H1 (cell line): Measurements from ENCODE around the gene AHRR. TPM values are rescaled to one million over a fixed set of nuclear protein-coding genes. Genes with fewer than 3 reads are reported as not detected.

Source experiments
- CTCF ChIA-PET: fragments of 300-600 bp; sonication (Branson Sonifier 250); formaldehyde crosslinking; loops from one replicate; lab custom pipeline; 2021; ENCODE audit not compliant: partially characterized antibody; lab: Charles Lee
- POLR2A ChIA-PET: fragments of 300-600 bp; sonication (Branson Sonifier 250); formaldehyde crosslinking; loops from one replicate; lab custom pipeline; 2021; ENCODE audit warnings: inconsistent platforms; ENCODE audit not compliant: partially characterized antibody; lab: Charles Lee
- DNase-seq, 2 experiments: peaks; one replicate each; pipeline versions ENCODE4 v3.0.0 to v3.0.0-alpha.2; 2010 to 2022; ENCODE audit warnings: low spot score in 2 of 2, low read depth in 1 of 2, mixed read lengths in 1 of 2
- FAIRE-seq: peaks from 2 replicates; lab custom pipeline; 2011; peaks lifted over from hg19 to GRCh38; lab: Jason Lieb, UNC
- H2AFZ ChIP-seq: 2 replicates; pipeline ENCODE4 v1.8.1; 2012; ENCODE audit warnings: low read length, inconsistent platforms
- H2AK5ac ChIP-seq: 2 replicates; pipeline ENCODE4 v1.6.1; 2013; ENCODE audit warnings: low read depth, low read length
- H2BK120ac ChIP-seq: replicated peaks from 2 replicates; pipeline ENCODE3; 2013; ENCODE audit warnings: low read depth, low read length, inconsistent platforms
- H2BK12ac ChIP-seq: 2 replicates; pipeline ENCODE4 v1.6.1; 2013; ENCODE audit warnings: low read depth, low read length
- H2BK15ac ChIP-seq: 2 replicates; pipeline ENCODE4 v1.6.1; 2013; ENCODE audit warnings: low read length
- H2BK20ac ChIP-seq: 2 replicates; pipeline ENCODE4 v1.6.1; 2013; ENCODE audit warnings: low read length
- H2BK5ac ChIP-seq: 2 replicates; pipeline ENCODE4 v1.6.1; 2013; ENCODE audit warnings: low read depth, low read length
- H3K14ac ChIP-seq: 2 replicates; pipeline ENCODE4 v1.6.1; 2013; ENCODE audit warnings: inconsistent platforms; ENCODE audit not compliant: insufficient read length
- H3K18ac ChIP-seq: 2 replicates; pipeline ENCODE4 v1.6.1; 2013; ENCODE audit warnings: low read length; ENCODE audit errors: extremely low read depth
- H3K23ac ChIP-seq: 2 replicates; pipeline ENCODE4 v1.6.1; 2013; ENCODE audit warnings: inconsistent platforms; ENCODE audit not compliant: insufficient read length
- H3K23me2 ChIP-seq: 2 replicates; pipeline ENCODE4 v1.6.1; 2013; ENCODE audit warnings: low read depth, low read length
- H3K27ac ChIP-seq: 2 replicates; pipeline ENCODE4 v1.6.1; 2011; ENCODE audit warnings: low read depth, low read length, inconsistent platforms
- H3K27me3 ChIP-seq, 4 experiments: replicated peaks in 1 of 4; 1 replicate in 1 of 4; 2 replicates in 3 of 4; pipeline versions ENCODE4 v1.6.1 to v1.8.1; 2011 to 2013; ENCODE audit warnings: low read length in 3 of 4, mild to moderate bottlenecking in 3 of 4, inconsistent platforms in 2 of 4, mixed read lengths in 2 of 4, moderate library complexity in 1 of 4; ENCODE audit not compliant: control insufficient read depth in 3 of 4, insufficient read depth in 3 of 4; ENCODE audit errors: extremely low read depth in 1 of 4
- H3K36me3 ChIP-seq, 4 experiments: 2 replicates each; pipeline versions ENCODE4 v1.6.1 to v1.8.1; 2011 to 2013; ENCODE audit warnings: mild to moderate bottlenecking in 4 of 4, low read length in 3 of 4, moderate library complexity in 2 of 4, control low read depth in 1 of 4, inconsistent platforms in 1 of 4; ENCODE audit not compliant: insufficient read depth in 4 of 4, control insufficient read depth in 2 of 4
- H3K4ac ChIP-seq: replicated peaks from 2 replicates; pipeline ENCODE3; 2013; ENCODE audit warnings: low read length, low read depth, mixed read lengths, inconsistent platforms; ENCODE audit not compliant: insufficient read length
- H3K4me1 ChIP-seq, 4 experiments: replicated peaks in 1 of 4; 1 replicate in 1 of 4; 2 replicates in 3 of 4; pipeline versions ENCODE4 v1.6.1 to v1.8.1; 2011 to 2013; ENCODE audit warnings: low read length in 3 of 4, inconsistent platforms in 2 of 4, mixed read lengths in 1 of 4; ENCODE audit not compliant: insufficient read depth in 4 of 4, control insufficient read depth in 3 of 4
- H3K4me2 ChIP-seq, 2 experiments: 2 replicates each; pipeline versions ENCODE4 v1.6.1 to v1.8.1; 2011 to 2013; ENCODE audit warnings: low read depth in 2 of 2, low read length in 2 of 2, control low read depth in 1 of 2, inconsistent platforms in 1 of 2, mild to moderate bottlenecking in 1 of 2; ENCODE audit not compliant: insufficient read depth in 1 of 2
- H3K4me3 ChIP-seq, 4 experiments: fragments of 200-600, 300-600 bp in 1 of 4; sonication (generic), shearing (Covaris generic), sonication (Bioruptor Twin) in 1 of 4; 2 replicates each; pipeline versions ENCODE4 v1.5.1 to v1.8.1; 2011 to 2016; ENCODE audit warnings: low read length in 4 of 4, low read depth in 3 of 4, control low read depth in 2 of 4, inconsistent platforms in 2 of 4, mild to moderate bottlenecking in 2 of 4, mixed read lengths in 1 of 4, moderate library complexity in 1 of 4; ENCODE audit not compliant: insufficient read depth in 2 of 4; ENCODE audit errors: extremely low read depth in 1 of 4
- H3K56ac ChIP-seq: replicated peaks from 2 replicates; pipeline ENCODE3; 2013; ENCODE audit warnings: low read depth, mild to moderate bottlenecking, mixed read lengths, low read length, inconsistent platforms; ENCODE audit not compliant: insufficient read length
- H3K79me1 ChIP-seq: 2 replicates; pipeline ENCODE4 v1.6.1; 2013; ENCODE audit warnings: low read depth, low read length, control low read depth
- H3K79me2 ChIP-seq, 2 experiments: 2 replicates each; pipeline versions ENCODE4 v1.6.1 to v1.8.1; 2012 to 2013; ENCODE audit warnings: low read length in 2 of 2, mild to moderate bottlenecking in 2 of 2, inconsistent platforms in 1 of 2; ENCODE audit not compliant: insufficient read depth in 2 of 2, control insufficient read depth in 1 of 2
- H3K9ac ChIP-seq, 4 experiments: replicated peaks in 1 of 4; 1 replicate in 1 of 4; 2 replicates in 3 of 4; pipeline versions ENCODE4 v1.6.1 to v1.8.1; 2011 to 2013; ENCODE audit warnings: low read depth in 3 of 4, low read length in 3 of 4, control low read depth in 2 of 4, mild to moderate bottlenecking in 2 of 4, moderate library complexity in 2 of 4, inconsistent platforms in 1 of 4; ENCODE audit errors: extremely low read depth in 1 of 4
- H3K9me3 ChIP-seq, 2 experiments: 2 replicates each; pipeline versions ENCODE4 v1.6.1 to v1.8.1; 2012 to 2013; ENCODE audit warnings: mild to moderate bottlenecking in 2 of 2, moderate library complexity in 2 of 2, control low read depth in 1 of 2, inconsistent platforms in 1 of 2, low read depth in 1 of 2, low read length in 1 of 2, mixed read lengths in 1 of 2; ENCODE audit not compliant: insufficient read depth in 2 of 2
- H4K20me1 ChIP-seq, 2 experiments: replicated peaks in 1 of 2; 2 replicates each; pipeline versions ENCODE3 to v1.8.1; 2011 to 2013; ENCODE audit warnings: inconsistent platforms in 2 of 2, low read length in 2 of 2, mild to moderate bottlenecking in 1 of 2; ENCODE audit not compliant: insufficient read depth in 2 of 2, control insufficient read depth in 1 of 2
- H4K5ac ChIP-seq: 2 replicates; pipeline ENCODE4 v1.6.1; 2013; ENCODE audit warnings: low read length, low read depth, mixed read lengths, inconsistent platforms; ENCODE audit not compliant: insufficient read length
- H4K8ac ChIP-seq: 2 replicates; pipeline ENCODE4 v1.8.0; 2013; ENCODE audit warnings: mild to moderate bottlenecking, moderate library complexity, low read length, inconsistent platforms; ENCODE audit not compliant: insufficient read depth; ENCODE audit errors: extremely low read depth
- H4K91ac ChIP-seq: replicated peaks from 2 replicates; pipeline ENCODE3; 2013; ENCODE audit warnings: low read length, mixed read lengths, inconsistent platforms; ENCODE audit not compliant: insufficient read length
- BACH1 ChIP-seq: IDR thresholded peaks from 2 replicates; pipeline ENCODE4 v1.6.1; 2012; ENCODE audit warnings: low read length, improper control_type of control experiment
- BCL11A ChIP-seq, 2 experiments: IDR thresholded peaks; one replicate each; pipeline ENCODE4 v1.6.1; 2011; ENCODE audit warnings: low read depth in 2 of 2, low read length in 2 of 2, mild to moderate bottlenecking in 2 of 2
- HDAC2 ChIP-seq, 2 experiments: fragments of 300-600 bp in 1 of 2; sonication (generic) in 1 of 2; IDR thresholded peaks; 2 replicates each; pipeline ENCODE4 v1.6.1; 2011 to 2012; ENCODE audit warnings: low read depth in 2 of 2, low read length in 2 of 2, mild to moderate bottlenecking in 2 of 2, moderate library complexity in 2 of 2, borderline replicate concordance in 1 of 2, inconsistent platforms in 1 of 2
- JUN ChIP-seq: IDR thresholded peaks from 2 replicates; pipeline ENCODE4 v1.6.1; 2011; ENCODE audit warnings: low read depth, mild to moderate bottlenecking, improper control_type of control experiment, low read length
- POLR2AphosphoS5 ChIP-seq: IDR thresholded peaks from 2 replicates; pipeline ENCODE4 v1.6.1; 2011; ENCODE audit warnings: low read depth, low read length
- SIX5 ChIP-seq: IDR thresholded peaks from 2 replicates; pipeline ENCODE4 v1.6.1; 2011; ENCODE audit warnings: mild to moderate bottlenecking, low read depth, low read length
- TEAD4 ChIP-seq: IDR thresholded peaks from 2 replicates; pipeline ENCODE4 v1.6.1; 2012; ENCODE audit warnings: low read depth, low read length, inconsistent platforms, mixed read lengths
- WGBS, 2 experiments: shearing (Covaris generic) in 1 of 2; methylation state at CpG; one replicate each; pipeline versions ENCODE4 v1.1.6 to v1.1.7; 2013 to 2015; ENCODE audit warnings: low lambda C conversion rate in 2 of 2, mixed read lengths in 2 of 2, inconsistent platforms in 1 of 2, low coverage in 1 of 2, missing lambda C conversion rate in 1 of 2; ENCODE audit not compliant: insufficient replicate concordance in 2 of 2, insufficient coverage in 1 of 2, insufficient read length in 1 of 2; ENCODE audit errors: extremely low coverage in 1 of 2, missing lambda C conversion rate in 1 of 2; 5-methylcytosine and 5-hydroxymethylcytosine counted together
- polyA plus RNA-seq, 7 experiments: library from polyadenylated mRNA; depleted of rRNA in 3 of 7; stranded (reverse) in 5 of 7; unstranded in 2 of 7; fragments of >200 nt in 5 of 7; fragments of 200-250 nt in 2 of 7; gene quantifications; 1 replicate in 5 of 7; 2 replicates in 1 of 7; 4 replicates in 1 of 7; pipeline versions ENCODE4 v1.2.1 to v1.2.3, GENCODE V29; 2011 to 2013; ENCODE audit warnings: missing spikeins in 2 of 7, mixed read lengths in 2 of 7
- total RNA-seq: library from RNA; stranded (reverse); fragmentation: NEBNext Ultra II Directional; extraction: Animal tissue kit (Norgen Biotek cat#: 25700); gene quantifications from 2 replicates; pipeline ENCODE4 v1.2.1, GENCODE V29; 2021
- TF ChIP-seq, protein P1 (sequence below): IDR thresholded peaks from 2 replicates; pipeline ENCODE4 v1.6.1; 2011; ENCODE audit warnings: low read depth, mild to moderate bottlenecking, low read length; ENCODE audit not compliant: insufficient read depth
- TF ChIP-seq, protein P2 (sequence below): IDR thresholded peaks from 2 replicates; pipeline ENCODE4 v1.6.1; 2011; ENCODE audit warnings: low read length, improper control_type of control experiment

Gene AHRR
- total and polyA plus RNA-seq, 2 of the 8 experiments (the other 6 are each of a cell fraction or from before 2014, with no cell fraction given): 0.41 to 0.80 TPM

- Histone ChIP-seq H3K4me1 (peaks cover 2 to 7% (median 2%) of the 10 kb centered on the region in 4 experiments; a peak in 5 of 7 replicates), H3K36me3 (peaks cover 17 to 48% (median 31%) of the 10 kb centered on the region in 4 experiments), H3K9ac (no peak overlapping the region), H4K8ac (no peak overlapping the region), H4K91ac (no peak overlapping the region), H3K79me2 (0 out of 4 replicates have a peak, but pooled peaks cover 0 to 3% of the 10 kb centered on the region in 2 experiments), H4K5ac (no peak overlapping the region), H2BK20ac (no peak overlapping the region), H3K4ac (no peak overlapping the region), H2BK120ac (no peak overlapping the region), H2BK15ac (no peak overlapping the region), H2AK5ac (no peak overlapping the region), H4K20me1 (peaks cover 0 to 10% of the 10 kb centered on the region in 2 experiments), H3K56ac (no peak overlapping the region), H3K79me1 (peaks cover 4% of the 10 kb centered on the region; the same call in 1 of the 2 replicates), H3K4me3 (no peak overlapping the region), H2BK5ac (no peak overlapping the region), H3K23me2 (no peaks in the 10 kb centered on the region), H3K27me3 (no peaks in the 10 kb centered on the region), H3K27ac (no peak overlapping the region), H3K18ac (no peak overlapping the region), H3K23ac (no peak overlapping the region), H2BK12ac (no peak overlapping the region), H3K4me2 (no peak overlapping the region), H3K14ac (no peak overlapping the region), H3K9me3 (peaks cover 0 to 6% of the 10 kb centered on the region in 2 experiments; a peak in 2 of 4 replicates), H2AFZ (no peak overlapping the region)
- 90% methylated on average over 5 of the region's 5 CpGs; no CpG with 5 or more reads in 1 of the 2 experiments for WGBS, 2 experiments
- DNase-seq (no peak), FAIRE-seq (no peak)
- CTCF ChIA-PET: interaction anchor here (0.7 to 1.3 kb wide), 3 partner anchors 53 to 564 kb away, joined by 3 to 4 read pairs (median 3); no protein-coding TSS in a partner anchor
- POLR2A ChIA-PET: interaction anchor here (1.0 to 1.2 kb wide), 2 partner anchors 12 to 43 kb away, joined by 3 read pairs; no protein-coding TSS in a partner anchor
- TF ChIP-seq, protein P1, sequence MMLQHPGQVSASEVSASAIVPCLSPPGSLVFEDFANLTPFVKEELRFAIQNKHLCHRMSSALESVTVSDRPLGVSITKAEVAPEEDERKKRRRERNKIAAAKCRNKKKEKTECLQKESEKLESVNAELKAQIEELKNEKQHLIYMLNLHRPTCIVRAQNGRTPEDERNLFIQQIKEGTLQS: no peak
- TF ChIP-seq BCL11A (IDR thresholded peaks at IDR 0.05; ENCODE audit: low read depth in 2 of 2, low read length in 2 of 2) (no peak), HDAC2 (IDR thresholded peaks at IDR 0.05; ENCODE audit: borderline replicate concordance in 1 of 2, low read depth in 2 of 2, low read length in 2 of 2) (no peak), TEAD4 (no peak), SIX5 (no peak), JUN (no peak), BACH1 (no peak), POLR2AphosphoS5 (no peak)
- TF ChIP-seq, protein P2, sequence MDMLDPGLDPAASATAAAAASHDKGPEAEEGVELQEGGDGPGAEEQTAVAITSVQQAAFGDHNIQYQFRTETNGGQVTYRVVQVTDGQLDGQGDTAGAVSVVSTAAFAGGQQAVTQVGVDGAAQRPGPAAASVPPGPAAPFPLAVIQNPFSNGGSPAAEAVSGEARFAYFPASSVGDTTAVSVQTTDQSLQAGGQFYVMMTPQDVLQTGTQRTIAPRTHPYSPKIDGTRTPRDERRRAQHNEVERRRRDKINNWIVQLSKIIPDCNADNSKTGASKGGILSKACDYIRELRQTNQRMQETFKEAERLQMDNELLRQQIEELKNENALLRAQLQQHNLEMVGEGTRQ: no peak
Observed at GRCh38 chr5:451587-452458, 130.3 kb downstream of the AHRR start.
